Measurements from ENCODE around the gene AICDA. TPM values are rescaled to one million over a fixed set of nuclear protein-coding genes. Genes with fewer than 3 reads are reported as not detected.
"Not testable (repeated sequence)": the region's sequence is repeated elsewhere in the genome, so short reads cannot be mapped to it uniquely, and the experiment has no call there.

The AICDA gene
- total RNA-seq, 2 donors from 2014 or later: not detected

DNA sequence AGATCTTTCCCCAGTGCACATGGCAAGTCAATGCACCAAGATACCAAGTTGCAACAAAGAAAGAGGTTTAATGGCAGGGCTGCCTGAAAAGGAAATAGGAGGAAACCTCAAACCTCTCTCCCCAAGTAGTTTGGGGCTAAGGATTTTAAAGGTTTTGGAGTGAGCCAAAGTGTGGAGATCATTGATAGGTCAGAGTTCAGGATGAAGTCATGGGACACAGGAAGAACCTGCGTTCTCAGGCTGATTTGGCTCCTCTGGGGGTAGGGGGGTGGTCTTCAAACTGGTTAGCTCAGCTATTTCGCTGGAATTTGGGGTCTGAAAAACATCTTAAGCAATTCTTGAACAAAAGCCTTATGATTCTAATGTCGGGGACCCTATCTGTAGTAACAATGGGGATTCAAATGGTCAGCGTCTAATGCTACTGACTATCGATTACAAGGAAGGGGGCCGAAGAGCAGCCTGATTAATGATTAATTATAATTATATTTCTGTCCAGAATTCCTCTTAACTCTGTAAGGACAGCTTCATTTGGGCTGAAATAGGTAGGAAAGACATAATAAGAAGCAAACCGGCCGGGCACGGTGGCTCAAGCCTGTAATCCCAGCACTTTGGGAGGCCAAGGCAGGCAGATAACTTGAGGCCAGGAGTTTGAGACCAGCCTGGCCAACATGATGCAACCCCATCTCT is 31.4 kb downstream of the AICDA start:
- DNase-seq (ENCODE audit: low spot score in 2 of 2): no peak
- Mint-ChIP-seq H3K9me3 (no peaks in the 10 kb centered on the region), H3K27ac (no peak overlapping the region), H3K36me3 (no peaks in the 10 kb centered on the region)
- ATAC-seq: no peak

DNA sequence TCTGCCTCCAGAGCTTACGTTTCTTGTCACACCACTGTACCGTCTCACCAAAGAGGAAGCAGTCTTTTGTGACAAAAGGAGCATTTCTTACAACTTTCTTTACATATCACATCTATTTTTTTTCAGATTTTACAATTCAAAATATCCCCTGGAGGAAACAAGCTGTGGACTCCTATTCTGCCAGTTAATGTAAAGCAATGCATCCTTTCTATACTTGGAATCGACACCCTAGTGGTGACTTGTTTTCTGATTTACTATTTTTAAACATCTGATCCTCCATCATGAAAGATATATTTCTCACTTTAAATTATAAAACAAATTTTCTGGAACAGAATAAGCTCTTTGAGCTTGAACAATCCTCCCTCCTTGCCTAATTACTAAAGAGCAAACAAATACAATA is 34.8 kb downstream of the AICDA start:
- Mint-ChIP-seq H3K36me3 (no peaks in the 10 kb centered on the region), H3K27ac (peak overlapping the region in 1 of 2 donors; percentile 46), H3K9me3 (no peaks in the 10 kb centered on the region)
- DNase-seq (ENCODE audit: low spot score in 2 of 2) (no peak), ATAC-seq (no peak)

DNA sequence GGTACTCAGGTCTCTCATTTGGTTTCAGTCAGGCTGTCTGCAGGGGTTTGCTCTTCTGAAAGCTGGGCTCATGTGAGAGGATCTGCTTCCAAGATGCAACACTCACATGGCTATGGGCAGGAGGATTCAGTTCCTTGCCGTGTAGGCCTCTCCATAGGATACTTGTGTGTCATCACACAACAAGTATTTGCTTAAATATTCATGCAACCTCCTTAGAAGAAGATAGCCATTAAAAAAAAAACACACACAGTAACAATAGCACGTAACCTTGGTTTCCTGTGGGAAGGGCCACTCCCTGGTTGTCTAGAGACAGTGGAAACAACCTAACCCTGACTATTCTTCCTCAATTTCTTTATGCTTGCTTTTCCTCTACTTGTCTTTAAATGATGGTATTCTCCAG is 40.2 kb downstream of the AICDA start:
- DNase-seq (ENCODE audit: low spot score in 2 of 2) (no peak), ATAC-seq (no peak)
- no peak overlapping the region for H3K27ac Mint-ChIP-seq
- no peaks in the 10 kb centered on the region for H3K36me3 Mint-ChIP-seq
- H3K9me3 Mint-ChIP-seq: no peaks in the 10 kb centered on the region

DNA sequence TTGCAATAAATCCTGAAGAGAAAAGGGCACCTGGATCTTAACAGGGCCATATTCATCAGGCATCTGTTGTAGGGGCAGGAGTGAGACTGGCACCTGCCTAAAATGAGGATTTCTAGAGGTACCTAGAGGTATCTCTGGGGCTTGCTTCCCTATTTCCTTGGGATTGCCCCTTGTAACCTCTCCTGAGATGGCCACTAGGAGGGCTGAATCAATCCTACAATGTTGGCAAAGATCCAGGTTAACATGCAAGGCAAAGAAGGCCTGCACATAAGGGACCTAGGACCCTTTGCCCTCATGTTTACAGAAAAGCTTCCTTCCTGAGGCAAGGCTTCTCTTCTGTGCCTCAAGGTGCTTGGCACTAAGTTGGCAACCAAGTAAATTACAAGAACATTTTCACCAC is 46.1 kb downstream of the AICDA start:
- Mint-ChIP-seq H3K36me3 (peaks cover 0 to 15% of the 10 kb centered on the region in 2 donors), H3K9me3 (peaks cover 8 to 9% of the 10 kb centered on the region in 2 donors), H3K27ac (no peak overlapping the region)
- no peak for ATAC-seq
- DNase-seq (ENCODE audit: low spot score in 2 of 2): no peak

DNA sequence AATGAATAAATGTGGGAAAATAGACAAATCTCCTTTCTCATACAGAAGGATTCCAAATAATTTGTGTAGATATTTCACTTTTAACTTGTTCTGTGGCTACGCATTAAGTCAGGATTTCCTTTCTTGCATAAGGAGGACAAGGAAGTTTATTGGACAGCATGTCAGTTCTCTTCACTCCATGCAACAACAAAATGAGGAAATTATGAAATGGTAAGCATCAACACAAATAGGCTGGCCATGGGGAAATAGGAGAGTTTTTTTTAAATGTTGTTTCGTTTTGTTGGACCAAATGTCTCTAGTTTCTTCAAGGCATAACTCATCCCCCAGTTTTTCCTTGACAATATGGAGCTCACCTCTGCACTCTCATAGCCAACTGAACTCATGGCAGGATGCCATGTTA is 46.6 kb downstream of the AICDA start:
- not testable (repeated sequence) for H3K9me3 Mint-ChIP-seq; H3K27ac Mint-ChIP-seq; ATAC-seq; DNase-seq (ENCODE audit: low spot score in 2 of 2)
- H3K36me3 Mint-ChIP-seq: peaks cover 0 to 15% of the 10 kb centered on the region in 2 donors

DNA sequence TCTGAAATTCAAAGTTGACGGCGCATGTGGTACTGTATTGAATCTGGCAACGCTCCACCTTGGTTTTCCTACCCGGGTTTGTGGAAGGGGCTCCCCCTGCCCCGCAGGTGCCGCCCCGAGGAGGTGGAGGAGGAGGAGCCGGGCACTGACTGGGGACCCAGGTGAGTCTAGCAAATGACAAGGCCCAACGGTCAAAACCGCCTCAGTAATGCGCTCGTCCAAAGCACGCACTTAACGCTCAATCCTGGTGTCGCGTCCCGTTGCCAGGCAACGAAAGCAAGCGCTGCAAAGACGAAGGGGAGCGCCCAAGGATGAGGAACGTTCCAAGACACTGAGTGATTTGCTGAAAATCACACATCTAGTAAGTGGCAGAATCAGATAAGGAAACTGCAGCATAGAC is 48.0 kb downstream of the AICDA start:
- H3K27ac Mint-ChIP-seq: no peak overlapping the region
- H3K36me3 Mint-ChIP-seq: peaks cover 0 to 15% of the 10 kb centered on the region in 2 donors
- no peak for ATAC-seq
- no peak for DNase-seq (ENCODE audit: low spot score in 2 of 2)
- peaks cover 8 to 9% of the 10 kb centered on the region in 2 donors for H3K9me3 Mint-ChIP-seq

DNA sequence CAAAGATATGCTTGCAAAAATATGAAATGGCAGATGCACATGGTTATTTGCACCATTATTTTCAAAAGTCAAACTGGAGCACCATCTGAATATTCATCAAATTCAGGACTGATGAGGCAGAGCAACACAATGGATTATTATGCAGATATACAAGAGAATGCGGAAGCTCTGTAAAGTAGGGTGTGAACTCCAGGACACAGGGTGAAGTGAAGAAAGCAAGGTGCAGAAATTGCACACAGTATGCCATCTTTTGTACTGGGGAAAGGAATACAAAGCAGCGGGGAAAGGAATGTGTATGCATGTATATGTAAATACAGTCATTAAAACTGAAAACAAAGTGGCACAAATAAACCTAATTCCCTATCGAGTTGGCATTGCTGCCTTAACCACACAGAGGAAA is 49.3 kb downstream of the AICDA start:
- H3K9me3 Mint-ChIP-seq: peaks cover 8 to 9% of the 10 kb centered on the region in 2 donors
- peaks cover 0 to 15% of the 10 kb centered on the region in 2 donors for H3K36me3 Mint-ChIP-seq
- no peak for DNase-seq (ENCODE audit: low spot score in 2 of 2)
- H3K27ac Mint-ChIP-seq: no peak overlapping the region
- ATAC-seq: no peak

DNA sequence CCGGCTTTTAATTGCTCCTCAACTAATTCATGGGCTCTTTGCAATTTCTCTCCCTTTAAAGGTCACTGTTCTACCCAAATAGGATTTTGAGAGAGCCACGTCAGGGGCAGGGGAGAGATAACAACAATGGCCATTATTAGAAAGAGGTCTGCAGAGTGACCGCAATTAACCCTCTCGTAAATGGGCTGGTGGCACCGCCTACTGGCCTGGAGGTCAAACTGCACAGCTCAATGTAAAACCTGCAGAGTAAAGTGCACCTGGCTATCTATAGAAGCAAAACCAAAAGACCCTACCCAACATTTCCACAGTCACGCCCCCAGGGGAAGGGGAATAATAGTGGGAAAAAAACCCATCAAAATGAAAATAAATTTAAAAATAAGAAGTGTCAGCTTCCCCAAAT is 50.3 kb downstream of the AICDA start:
- ATAC-seq (no peak), DNase-seq (ENCODE audit: low spot score in 2 of 2) (no peak)
- peaks cover 0 to 14% of the 10 kb centered on the region in 2 donors for H3K36me3 Mint-ChIP-seq
- no peak overlapping the region for H3K27ac Mint-ChIP-seq
- H3K9me3 Mint-ChIP-seq: peaks cover 8 to 9% of the 10 kb centered on the region in 2 donors

DNA sequence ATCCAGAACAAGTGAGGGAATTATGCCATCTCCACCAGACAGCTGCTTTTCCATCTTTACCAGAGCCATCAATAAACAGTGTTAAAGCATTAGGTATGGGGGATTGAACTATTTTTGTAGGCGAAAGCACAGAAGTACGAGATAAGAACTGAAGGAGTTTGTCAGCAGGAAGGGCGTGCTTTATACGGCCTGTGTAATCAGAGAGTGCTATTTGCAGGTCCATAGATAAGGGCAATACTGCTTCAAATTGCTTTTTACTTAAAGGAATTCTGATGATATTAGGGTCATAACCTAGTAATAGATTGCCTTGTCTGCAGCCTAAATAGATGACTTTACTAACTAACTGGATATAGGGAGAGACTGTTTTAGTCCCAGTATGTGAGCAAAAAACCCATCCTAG is 51.6 kb downstream of the AICDA start:
- H3K36me3 Mint-ChIP-seq: peaks cover 0 to 11% of the 10 kb centered on the region in 2 donors
- ATAC-seq (no peak), DNase-seq (ENCODE audit: low spot score in 2 of 2) (no peak)
- no peak overlapping the region for H3K27ac Mint-ChIP-seq
- peaks cover 5 to 8% of the 10 kb centered on the region in 2 donors for H3K9me3 Mint-ChIP-seq

DNA sequence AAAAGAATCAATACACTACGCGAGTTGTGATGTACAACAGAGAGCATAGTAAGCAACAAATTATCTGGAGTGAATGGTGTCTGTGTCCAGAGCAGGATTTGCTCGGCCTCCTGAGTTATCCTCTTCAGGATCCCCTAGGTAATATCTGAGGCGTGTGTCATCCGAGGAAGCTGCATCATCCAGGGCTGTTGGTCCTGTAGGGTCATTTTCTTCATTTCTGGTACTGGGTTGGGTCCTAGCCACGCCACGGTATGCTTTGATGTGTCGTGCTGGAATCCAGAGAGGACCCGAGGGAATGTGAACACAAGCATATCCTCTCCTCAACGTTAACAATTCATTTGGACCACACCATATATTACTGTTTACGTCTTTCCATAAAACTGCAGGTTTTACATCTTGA is 53.0 kb downstream of the AICDA start:
- ATAC-seq (no peak), DNase-seq (ENCODE audit: low spot score in 2 of 2) (no peak)
- no peak overlapping the region for H3K27ac Mint-ChIP-seq
- H3K9me3 Mint-ChIP-seq: peaks cover 5 to 8% of the 10 kb centered on the region in 2 donors
- peaks cover 0 to 11% of the 10 kb centered on the region in 2 donors for H3K36me3 Mint-ChIP-seq

DNA sequence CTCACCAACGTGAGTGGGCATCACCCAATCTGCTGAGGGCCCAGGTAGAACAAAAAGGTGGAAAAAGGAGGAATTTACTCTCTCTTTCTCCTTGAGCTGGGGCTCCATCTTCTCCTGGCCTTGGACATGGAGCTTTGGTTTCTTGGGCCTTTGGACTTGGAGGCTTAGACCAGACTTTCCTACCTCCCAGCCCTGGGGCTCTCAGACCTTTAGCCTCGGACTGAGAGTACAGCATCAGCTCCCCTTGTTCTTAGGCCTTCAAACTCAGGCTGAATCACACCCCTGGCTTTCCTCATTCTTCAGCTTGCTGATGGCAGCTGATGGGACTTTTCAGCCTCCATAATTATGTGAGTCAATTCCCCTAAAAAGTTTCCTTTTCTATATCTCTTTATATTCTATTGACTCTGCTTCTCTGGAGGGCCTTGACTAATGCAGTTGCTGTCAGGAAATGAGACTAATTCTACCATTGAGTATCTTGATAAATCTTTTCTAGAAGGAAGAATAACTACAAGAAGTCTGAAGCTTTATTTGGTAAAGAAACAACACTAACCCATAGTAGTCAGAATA is 56.0 kb downstream of the AICDA start:
- no peak overlapping the region for H3K27ac Mint-ChIP-seq
- ATAC-seq (peak in 1 of 2 donors; percentile 73), DNase-seq (ENCODE audit: low spot score in 2 of 2) (no peak)
- H3K9me3 Mint-ChIP-seq: no peaks in the 10 kb centered on the region
- H3K36me3 Mint-ChIP-seq: peaks cover 0 to under 1% of the 10 kb centered on the region in 2 donors

DNA sequence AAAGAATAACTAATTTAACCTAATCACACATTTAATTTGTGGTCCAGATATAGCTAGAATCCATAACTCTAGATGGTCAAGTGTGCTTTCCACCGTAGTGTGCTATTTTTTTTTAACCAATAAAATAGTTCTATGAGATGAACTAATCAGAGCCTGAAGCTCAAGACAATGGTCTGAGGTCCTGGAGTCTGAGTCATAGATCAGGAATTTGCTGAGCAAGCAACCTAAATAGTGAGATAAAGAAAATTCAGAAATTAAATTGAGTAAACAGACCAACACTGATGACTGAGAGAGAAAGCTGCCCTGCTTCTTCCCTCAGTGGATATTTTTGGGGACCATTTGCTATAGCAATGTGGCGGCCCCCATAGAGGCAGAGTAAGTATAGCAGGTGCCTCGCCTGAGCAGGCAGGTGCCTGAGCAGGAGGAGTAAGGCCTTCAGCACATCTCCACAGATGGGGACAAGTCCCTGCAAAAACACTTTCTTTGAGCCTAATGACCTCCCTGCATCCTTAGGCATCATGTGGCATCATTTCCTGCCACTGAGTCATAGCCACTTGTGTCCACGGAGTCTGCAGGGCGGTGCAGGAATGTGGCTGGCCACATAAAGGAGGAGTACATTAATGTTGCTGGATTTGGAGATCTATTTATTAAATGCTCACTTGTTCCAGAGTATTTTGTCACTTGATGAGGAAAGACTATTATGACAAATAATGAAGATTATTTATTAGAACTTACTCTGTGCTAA is 58.0 kb downstream of the AICDA start:
- ATAC-seq: no peak
- Mint-ChIP-seq H3K27ac (no peak overlapping the region), H3K36me3 (no peaks in the 10 kb centered on the region), H3K9me3 (no peaks in the 10 kb centered on the region)
- DNase-seq (ENCODE audit: low spot score in 2 of 2): no peak

DNA sequence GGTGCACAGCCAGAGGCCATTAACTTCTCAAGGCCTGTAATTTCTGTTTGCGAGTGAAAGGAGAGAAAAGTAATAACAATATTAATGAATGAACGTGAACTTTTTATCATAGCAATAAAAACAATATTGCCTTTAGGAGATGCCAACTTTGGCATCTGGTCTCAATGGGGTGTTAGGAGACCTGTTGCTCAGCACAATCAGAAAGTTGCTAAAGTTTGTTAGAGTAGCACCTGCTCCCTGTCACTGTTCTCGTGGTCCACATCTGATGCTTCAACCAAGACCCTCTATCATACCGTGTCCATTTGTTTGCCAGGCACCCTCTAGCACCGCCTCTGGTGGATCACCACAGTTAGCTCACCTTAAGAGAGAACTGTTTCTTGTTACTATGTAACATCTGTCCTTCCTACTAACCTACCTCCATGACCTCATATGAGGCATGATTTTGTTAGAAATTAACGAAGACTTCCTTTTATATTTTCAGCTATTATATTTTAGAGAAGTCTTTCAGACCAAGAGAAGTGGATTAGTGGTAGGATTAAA is 59.5 kb downstream of the AICDA start:
- DNase-seq (ENCODE audit: low spot score in 2 of 2) (no peak), ATAC-seq (no peak)
- no peaks in the 10 kb centered on the region for H3K9me3 Mint-ChIP-seq
- no peak overlapping the region for H3K27ac Mint-ChIP-seq
- H3K36me3 Mint-ChIP-seq: no peaks in the 10 kb centered on the region

Other genes with a start within 250 kb of the AICDA start
- gene CLEC6A, start 156.9 kb downstream of the AICDA start, total RNA-seq: not detected
- gene CLEC4D, start 99.4 kb downstream of the AICDA start, total RNA-seq: not detected
- not detected for gene CLEC4E, start 72.0 kb downstream of the AICDA start, total RNA-seq
- not detected for gene MFAP5, start 50.0 kb upstream of the AICDA start, total RNA-seq
- 1 to 10 TPM; 2.2 to 4.5 TPM for gene RIMKLB, start 85.1 kb upstream of the AICDA start, total RNA-seq
- not detected for gene A2ML1, start 209.8 kb upstream of the AICDA start, total RNA-seq